HG03108 (cell line): Measurements from ENCODE around the gene RAD17.
"Not testable (repeated sequence)": the region's sequence is repeated elsewhere in the genome, so short reads cannot be mapped to it uniquely, and the experiment has no call there.

Experiments
- ATAC-seq: cut with Tn5 transposase; IDR thresholded peaks from one replicate; pipeline ENCODE4 v1.9.1; 2021; ENCODE audit warnings: moderate library complexity; ENCODE audit not compliant: unreplicated experiment

RAD17 gene

DNA sequence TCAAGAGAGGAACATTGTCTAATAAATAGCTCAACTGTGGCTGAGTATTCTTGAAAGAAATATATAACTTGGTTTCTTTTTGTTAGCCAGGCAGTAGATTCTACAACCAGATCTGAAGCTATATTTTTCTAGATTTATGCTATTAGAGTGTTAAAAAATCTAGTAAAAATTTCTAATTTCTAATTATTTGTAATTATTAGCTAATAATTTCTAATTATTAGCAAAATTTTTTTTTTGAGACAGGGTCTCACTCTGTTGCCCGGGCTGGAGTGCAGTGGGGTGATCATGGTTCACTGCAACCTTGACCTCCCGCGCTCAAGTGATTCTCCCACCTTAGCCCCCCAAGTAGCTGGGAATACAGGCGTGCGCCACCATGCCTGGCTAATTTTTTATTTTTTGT is 2.8 kb downstream of the RAD17 start:
- no peak for ATAC-seq

DNA sequence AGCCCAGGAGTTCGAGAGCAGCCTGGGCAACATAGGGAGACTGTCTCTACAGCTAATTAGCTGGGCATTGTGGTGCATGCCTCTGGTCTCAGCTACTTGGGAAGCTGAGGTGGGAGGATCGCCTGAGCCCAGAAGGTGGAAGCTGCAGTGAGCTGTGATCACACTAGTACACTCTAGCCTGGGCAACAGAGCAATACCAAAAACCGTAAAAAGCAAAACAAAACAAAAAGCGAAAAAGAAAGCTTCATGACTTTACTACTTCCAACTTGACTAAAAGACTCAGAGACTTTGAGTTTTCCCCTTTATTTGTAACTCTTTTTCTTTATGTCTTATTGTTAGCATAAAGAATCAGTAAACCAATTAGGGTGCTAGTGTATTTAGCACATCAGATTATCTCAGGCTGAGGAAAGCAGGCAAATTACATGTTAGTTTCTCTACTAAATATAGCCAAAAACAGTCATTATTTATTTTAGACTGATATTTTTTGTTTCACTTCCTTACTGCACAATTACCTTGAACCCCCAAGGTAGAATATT is 5.4 kb downstream of the RAD17 start:
- peak; percentile 68 for ATAC-seq

DNA sequence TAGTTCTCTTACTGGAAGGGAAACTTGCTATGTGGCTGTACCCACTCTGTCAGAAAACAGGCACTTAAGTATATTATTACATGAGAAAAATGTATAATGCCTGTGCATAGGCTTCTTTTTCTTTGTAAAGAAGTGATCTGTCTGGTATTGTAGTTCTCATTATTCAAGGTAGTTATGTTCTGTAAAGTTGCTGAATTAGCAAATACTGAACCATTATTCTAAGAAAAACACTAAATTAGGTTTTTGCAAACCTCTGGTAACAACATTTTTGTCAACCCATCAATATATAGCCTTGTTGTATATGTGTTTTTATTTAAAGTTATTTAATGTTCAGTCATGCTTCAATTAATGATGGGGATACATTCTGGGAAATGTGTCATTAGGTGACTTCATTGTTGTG is 8.8 kb downstream of the RAD17 start:
- no peak for ATAC-seq

DNA sequence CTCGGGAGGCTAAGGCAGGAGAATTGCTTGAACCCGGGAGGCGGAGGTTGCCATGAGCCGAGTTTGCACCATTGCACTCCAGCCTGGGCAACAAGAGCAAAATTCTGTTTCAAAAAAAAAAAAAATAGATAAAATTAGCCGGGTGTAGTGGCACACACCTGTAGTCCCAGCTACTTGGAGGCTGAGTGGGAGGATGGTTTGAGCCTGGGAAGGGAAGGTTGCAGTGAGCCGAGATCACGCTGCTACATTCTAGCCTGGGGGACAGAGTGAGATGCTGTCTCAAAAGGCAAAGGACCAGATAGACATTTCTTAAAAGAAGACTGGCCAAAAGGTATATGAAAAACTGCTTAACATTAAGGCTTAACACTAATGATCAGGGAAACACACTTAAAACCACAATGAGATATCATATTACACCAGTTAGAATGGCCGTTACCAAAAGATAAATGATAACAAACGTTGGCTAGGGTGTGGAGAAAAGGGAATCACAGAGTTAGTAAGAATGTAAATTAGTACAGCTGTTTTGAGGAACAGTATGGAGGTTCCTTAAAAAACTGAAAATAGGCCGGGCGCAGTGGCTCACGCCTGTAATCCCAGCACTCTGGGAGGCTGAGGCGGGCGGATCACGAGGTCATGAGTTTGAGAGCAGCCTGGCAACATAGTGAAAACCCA is 35.2 kb downstream of the RAD17 start:
- ATAC-seq: no peak

DNA sequence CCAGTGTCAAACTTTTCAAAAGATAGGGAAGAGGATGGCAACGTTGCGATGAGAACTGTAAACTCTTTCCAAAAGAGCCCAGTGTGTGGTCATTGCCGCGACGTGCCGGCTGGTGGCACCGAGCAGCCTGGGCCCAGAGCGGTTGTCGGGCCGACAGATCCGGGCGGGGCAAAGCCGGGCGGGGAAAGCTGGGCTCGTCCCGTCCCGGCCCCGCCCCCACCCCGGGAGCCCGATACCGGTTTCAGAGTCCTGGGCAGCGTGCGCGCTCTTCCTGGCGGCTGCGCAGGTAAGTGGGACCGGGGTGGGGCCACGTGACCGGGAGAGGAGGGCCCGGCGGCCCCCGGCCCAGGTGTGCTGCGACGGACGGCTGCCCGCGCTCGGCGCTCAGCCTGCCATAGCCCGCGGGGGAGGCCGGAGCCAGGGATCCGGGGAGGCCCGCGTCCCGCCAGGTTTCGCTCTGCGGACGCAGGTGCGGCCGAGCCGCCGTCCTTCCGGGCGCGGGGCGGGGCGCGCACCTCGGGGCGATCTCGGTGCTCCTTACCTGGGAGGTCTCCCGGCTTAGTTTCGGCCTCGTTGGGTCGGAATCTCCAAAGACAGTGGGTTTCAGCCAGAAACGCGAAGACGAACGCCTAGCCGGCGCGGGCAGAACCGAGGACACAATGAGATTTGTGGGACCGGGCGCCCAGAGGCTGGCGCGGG is 45.4 kb downstream of the RAD17 start, which contains the start of gene MARVELD2:
TSS of gene MARVELD2 (plus strand) at position 232 of the 699 bp plus-strand sequence. CDS start 4,270 bp downstream, outside the sequence.
- peak; percentile 73 for ATAC-seq

DNA sequence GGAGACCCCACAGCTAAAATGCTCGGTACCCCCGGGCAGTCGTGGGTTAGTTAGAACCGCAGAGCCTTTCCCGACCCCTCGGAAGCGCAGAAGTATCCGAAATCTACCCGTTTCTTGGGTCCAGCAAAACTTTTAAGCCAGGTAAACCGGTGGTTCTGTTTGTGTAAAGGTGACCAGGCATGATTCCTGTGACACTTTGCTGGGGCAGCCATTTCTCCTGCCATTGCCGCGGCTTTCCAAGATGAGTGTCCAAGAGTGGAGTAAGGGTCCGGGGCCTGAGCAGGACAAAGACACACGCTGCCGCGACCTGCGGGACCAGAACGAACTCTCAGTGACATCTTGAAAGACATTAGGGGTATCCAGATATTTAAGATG is 46.0 kb downstream of the RAD17 start:
- no peak for ATAC-seq

DNA sequence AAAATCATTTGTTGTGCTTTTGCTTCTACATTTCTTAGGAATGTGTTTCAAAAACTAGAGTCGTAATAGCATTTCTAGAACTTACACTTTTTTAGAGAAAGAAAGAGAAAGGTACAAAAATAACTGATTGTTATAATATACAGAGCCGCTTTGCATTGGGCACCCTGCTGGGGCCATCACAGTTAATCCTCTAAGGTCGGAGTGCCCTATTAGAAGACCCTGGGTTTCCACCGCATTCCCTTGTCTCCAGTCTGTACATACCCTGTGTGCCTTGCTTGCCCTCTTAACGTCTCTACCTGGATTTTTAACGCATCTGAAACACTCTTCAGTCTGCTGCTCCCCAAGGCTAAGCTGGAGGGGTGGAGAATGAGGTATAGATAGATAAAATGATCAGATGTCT is 46.6 kb downstream of the RAD17 start:
- ATAC-seq: no peak

DNA sequence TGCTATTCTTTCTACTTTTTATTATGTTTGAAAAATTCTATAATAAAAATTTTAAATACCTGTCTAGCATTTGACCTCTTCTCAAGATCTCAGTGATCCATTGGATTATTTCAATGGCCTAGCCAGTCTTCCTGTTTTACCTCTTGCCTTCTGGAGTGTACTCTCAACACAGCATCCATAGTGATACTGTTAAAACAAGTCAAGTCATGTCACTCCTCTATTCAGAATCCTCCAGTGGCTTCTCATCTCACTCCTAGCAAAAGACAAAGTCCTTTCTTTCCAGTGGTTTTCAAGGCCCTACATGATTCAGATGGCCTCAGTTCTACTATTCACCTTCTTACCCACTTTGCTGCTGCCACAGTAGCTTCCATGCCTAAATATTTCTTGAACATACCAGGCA is 47.1 kb downstream of the RAD17 start:
- no peak for ATAC-seq

DNA sequence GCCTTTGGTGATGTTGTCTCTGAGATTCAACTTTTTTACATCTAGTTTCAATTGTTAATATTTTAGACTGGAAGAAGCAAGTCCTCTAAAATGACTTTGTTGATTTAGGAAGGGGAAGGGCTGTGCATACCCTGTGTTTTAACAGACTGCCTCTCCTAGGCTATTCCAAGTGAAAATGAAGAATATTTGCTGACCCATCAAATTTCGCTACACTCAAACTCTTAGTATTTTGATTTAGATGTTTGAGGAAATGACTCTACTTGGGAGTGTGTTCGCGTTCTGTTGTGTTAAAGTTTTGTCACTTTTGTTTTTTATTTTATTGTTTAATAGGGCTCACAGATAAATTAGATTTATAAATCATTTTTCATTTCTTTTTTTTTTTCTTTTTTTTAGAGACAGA is 48.9 kb downstream of the RAD17 start:
- no peak for ATAC-seq

DNA sequence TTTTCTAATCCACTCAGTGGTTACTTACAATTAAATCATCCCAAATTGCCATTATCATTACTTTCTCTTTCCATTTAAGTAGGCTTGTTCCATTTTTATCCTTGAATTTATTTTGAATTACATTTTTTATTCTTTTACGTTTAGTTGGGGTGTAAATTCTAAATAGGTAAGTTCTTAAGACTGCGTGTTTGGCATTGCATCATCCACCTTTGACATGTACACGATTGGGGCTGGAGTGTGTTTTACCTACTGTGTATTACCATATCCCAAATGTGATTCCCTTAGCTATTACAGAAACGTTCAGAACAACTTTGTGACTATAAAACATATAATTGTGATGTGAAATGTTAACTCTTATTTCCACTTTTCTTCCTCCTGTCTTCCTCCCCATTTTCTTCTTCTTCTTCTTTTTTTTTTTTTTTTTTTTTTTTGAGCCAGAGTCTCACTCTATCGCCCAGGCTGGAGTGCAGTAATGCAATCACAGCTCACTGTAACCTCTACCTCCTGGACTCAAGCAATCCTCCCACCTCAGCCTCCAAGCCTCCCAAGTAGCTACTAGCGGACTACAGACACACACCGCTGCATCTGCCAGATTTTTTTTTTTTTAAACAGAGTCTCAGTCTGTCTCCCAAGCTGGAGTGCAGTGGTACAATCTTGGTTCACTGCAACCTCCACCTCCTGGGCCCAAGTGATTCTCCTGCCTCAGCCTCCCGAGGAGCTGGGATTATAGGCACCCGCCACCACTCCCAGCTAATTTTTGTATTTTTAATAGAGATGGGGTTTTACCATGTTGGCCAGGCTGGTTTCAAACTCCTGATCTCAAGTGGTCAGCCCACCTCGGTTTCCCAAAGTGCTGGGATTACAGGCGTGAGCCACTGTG is 62.0 kb downstream of the RAD17 start:
- ATAC-seq: no peak

DNA sequence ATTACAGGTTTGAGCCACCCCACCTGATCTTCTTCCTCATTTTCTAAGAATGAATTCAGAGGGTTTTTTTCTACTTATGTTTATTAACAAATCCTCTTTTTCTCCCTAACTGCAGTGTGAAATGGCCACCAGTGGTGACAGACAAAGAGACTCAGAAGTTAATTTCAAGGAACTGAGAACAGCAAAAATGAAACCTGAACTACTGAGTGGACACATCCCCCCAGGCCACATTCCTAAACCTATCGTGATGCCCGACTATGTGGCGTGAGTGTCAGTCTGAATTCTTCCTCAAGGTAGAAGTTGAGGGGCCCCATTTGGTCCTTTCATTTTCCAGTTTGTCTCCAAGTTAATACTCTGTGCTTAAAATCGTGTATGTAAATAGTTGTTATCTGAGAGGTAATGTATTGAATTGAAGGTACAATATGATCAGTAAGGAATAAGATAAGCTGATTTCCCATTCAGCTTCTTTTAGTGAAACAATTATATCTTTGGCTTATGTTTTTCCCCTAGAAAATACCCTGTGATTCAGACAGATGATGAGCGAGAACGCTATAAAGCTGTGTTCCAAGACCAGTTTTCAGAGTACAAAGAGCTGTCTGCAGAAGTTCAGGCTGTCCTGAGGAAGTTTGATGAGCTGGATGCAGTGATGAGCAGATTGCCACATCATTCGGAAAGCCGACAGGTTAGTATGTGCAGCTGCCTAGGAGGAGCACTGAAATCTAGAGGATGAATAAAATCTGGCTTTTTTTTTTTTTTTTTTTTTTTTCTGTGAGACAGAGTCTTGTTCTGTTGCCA is 63.0 kb downstream of the RAD17 start:
- no peak for ATAC-seq

DNA sequence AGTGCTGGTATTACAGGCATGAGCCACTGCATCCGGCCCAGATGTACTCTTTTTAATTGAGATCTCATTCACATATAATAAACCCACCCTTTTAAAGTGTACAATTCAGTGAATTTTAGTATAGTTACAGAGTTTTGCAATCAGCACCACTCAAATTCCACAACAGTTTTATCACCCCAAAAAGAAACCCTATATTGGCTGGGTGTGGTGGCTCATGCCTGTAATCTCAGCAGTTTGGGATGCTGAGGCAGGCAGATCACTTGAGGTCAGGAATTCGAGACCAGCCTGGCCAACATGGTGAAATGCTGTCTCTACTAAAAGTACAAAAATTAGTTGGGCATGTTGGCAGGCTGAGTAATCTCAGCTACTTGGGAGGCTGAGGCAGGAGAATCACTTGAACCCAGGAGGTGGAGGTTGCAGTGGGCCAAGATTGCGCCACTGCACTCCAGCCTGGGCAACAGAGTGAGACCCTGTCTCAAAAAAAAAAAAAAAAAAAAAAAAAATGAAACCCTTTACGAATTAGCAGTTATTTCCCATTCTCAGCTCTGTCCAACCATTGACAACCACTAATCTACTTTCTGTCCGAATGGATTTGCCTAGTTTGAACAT is 65.8 kb downstream of the RAD17 start:
- not testable (repeated sequence) for ATAC-seq

DNA sequence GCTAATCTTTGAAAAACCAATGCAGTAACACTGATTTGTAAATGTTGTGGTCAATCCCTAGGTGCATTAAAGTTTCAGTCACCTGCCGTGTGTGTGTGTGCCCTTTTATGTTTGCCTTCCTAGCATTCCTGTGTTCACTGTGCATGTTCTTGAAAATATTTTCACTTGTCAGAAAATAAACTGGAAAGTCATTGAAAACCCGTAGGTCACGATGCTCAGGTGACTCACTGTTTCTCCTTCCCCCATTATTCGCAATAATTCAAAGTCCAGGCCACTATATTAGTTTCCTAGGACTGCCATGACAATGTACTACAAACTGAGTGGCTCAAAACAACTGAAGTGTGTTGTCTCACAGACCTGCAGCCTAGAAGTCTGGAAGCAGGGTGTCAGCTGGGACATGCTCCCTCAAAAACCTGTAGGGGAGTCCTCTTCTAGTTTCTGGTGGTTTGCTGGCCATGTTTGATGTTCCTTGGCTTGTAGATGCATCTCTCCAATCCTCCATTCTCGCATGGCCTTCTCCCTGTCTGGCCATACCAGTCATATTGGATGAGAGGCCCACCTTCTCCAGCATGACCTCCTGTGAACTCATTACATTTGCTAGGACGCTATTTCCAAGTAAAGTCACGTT is 74.6 kb downstream of the RAD17 start:
- no peak for ATAC-seq

DNA sequence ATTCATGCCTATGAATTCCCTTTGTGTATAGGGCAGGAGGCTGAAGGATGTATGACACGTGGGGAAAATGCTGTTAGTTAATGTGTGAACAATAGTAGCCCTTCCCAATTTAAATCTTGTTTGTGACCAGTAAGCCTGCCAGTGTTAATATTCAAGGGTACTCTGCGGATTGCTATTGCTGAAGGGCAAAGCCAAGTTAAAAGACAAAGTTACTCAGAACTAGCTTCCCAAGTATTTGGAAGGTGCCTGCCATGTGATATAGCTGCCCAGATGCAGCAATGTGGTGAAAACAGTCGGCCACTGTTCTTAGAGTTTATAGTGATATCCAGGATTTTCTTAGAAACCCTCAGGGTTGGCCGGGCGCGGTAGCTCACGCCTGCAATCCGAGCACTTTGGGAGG is 79.9 kb downstream of the RAD17 start:
- ATAC-seq: no peak

DNA sequence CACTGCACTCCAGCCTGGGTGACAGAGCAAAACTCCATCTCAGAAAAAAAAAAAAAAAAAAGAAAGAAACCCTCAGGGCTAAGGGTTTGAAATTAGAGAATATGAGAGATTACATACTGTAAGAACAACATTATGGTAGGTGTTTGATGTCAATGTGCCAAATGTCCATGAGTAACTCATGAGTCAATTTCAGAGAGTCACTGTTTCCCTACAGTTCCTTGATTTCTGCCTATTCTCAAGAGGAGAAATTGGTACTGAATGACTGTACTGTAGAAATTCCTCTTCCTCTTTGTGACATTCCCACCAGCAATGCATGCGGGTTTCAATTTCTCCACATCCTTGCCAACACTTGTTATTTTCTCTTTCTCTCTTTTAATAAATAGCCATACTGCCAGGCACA is 80.5 kb downstream of the RAD17 start:
- no peak for ATAC-seq

DNA sequence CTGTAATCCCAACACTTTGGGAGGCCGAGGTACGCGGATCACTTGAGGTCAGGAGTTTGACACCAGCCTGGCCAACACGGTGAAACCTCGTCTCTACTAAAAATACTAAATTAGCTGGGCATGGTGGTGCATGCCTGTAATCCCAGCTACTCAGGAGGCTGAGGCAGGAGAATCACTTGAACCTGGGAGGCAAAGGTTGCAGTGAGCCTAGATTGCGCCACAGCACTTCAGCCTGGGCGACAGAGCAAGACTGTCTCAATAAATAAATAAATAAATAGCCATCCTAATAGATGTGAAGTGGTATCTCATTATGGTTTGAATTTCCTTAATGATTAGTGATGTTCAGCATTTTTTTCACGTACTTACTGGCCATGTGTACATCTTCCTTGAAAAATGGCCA is 80.9 kb downstream of the RAD17 start:
- not testable (repeated sequence) for ATAC-seq

DNA sequence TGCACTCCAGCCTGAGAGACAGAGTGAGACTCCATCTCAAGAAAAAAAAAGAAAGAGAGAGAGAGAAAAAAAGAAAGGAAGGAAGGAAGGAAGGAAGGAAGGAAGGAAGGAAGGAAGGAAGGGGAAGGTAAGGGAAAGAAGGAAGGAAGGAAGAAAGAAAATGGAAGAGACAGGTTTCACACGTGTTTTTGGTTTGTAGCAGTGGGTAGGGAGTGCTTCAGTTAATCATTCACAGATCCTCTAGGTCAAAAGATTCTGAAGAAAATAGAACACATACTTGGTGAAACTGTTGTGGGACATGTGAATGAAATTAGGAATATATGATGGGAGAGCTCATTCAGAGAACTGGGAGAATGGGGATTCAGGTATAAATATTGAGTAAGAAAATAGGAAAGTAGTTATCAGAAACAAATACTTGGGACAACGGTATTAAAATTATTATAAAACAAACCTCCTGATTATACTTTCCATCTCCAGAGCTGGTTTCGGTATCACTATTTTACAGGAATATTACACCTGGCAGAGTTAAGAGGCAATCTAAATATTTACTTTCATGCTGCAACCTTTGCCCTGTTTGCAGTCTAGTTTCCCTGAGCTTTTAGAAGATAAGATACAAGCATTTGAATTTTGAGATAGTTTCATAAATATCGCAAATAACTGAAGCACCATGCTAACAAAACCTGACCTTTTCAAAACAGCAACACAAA is 82.5 kb downstream of the RAD17 start:
- no peak for ATAC-seq

DNA sequence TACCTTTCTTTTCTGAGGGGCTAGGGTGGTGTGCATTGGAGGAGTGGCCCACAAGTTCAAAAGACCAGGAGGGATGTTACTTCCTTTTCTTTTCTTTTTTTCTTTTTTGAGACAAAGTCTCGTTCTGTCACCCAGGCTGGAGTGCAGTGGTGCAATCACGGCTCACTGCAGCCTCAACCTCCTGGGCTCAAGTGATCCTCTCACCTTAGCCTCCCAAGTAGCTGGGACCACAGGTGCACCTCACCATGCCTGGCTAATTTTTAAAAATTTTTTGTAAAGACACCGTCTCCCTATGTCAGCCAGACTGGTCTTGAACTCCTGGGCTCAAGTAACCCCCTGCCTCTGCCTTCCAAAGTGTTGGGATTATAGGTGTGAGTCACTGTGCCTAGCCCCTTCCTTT is 83.9 kb downstream of the RAD17 start:
- not testable (repeated sequence) for ATAC-seq
